GM23338 (cell line): ENCODE measurements around the gene POLD2. TPM values are rescaled to one million over a fixed set of nuclear protein-coding genes. Genes with fewer than 3 reads are reported as not detected.

Source experiments
- ATAC-seq: fragments of 200-7000 bp; cut with Tn5 transposase; 3 replicates; pipeline ENCODE4 v1.9.1; 2020
- DNase-seq: peaks from one replicate; pipeline ENCODE4 v3.0.0-alpha.2; 2015; ENCODE audit warnings: low spot score
- H2AFZ ChIP-seq: fragments of 200-600 bp; sonication (generic); 2 replicates; pipeline ENCODE4 v1.8.0; 2016; ENCODE audit warnings: antibody characterized with exemption, mild to moderate bottlenecking, moderate library complexity
- H3F3A ChIP-seq: fragments of 200-600 bp; sonication (generic); replicated peaks from 2 replicates; pipeline ENCODE4 v1.8.0; 2017; ENCODE audit warnings: antibody characterized with exemption, mixed run types, low read depth
- H3K27ac ChIP-seq: fragments of 200-600 bp; sonication (generic); 2 replicates; pipeline ENCODE4 v1.6.1; 2016; ENCODE audit warnings: low read depth
- H3K27me3 ChIP-seq: fragments of 200-600 bp; sonication (generic); 2 replicates; pipeline ENCODE4 v1.8.0; 2016; ENCODE audit warnings: mild to moderate bottlenecking, mixed run types, moderate library complexity; ENCODE audit not compliant: insufficient read depth
- H3K36me3 ChIP-seq: fragments of 200-600 bp; sonication (generic); 2 replicates; pipeline ENCODE4 v1.8.0; 2016; ENCODE audit warnings: mild to moderate bottlenecking; ENCODE audit not compliant: insufficient read depth
- H3K4me1 ChIP-seq: fragments of 200-600 bp; sonication (generic); 2 replicates; pipeline ENCODE4 v1.8.0; 2016; ENCODE audit warnings: mild to moderate bottlenecking, moderate library complexity; ENCODE audit not compliant: insufficient read depth
- H3K4me2 ChIP-seq: fragments of 200-600 bp; sonication (generic); 2 replicates; pipeline ENCODE4 v1.7.1; 2017; ENCODE audit warnings: mixed run types
- H3K4me3 ChIP-seq: fragments of 200-600 bp; sonication (generic); 2 replicates; pipeline ENCODE4 v1.6.1; 2016; ENCODE audit warnings: mixed run types
- H3K79me2 ChIP-seq: fragments of 200-600 bp; sonication (generic); replicated peaks from 2 replicates; pipeline ENCODE4 v1.8.0; 2017; ENCODE audit warnings: mild to moderate bottlenecking; ENCODE audit not compliant: insufficient read depth
- H3K9me2 ChIP-seq: fragments of 200-600 bp; sonication (generic); 2 replicates; pipeline ENCODE4 v1.8.0; 2017; ENCODE audit not compliant: insufficient read depth
- H4K20me1 ChIP-seq: fragments of 200-600 bp; sonication (generic); replicated peaks from 2 replicates; pipeline ENCODE4 v1.8.0; 2017; ENCODE audit warnings: mild to moderate bottlenecking; ENCODE audit not compliant: insufficient read depth
- H3K27ac Mint-ChIP-seq: 2 replicates; pipeline ENCODE4 v1.8.0; 2020; ENCODE audit warnings: inconsistent platforms, mild to moderate bottlenecking, moderate library complexity, mixed read lengths
- H3K27me3 Mint-ChIP-seq: 3 replicates; pipeline ENCODE4 v1.8.0; 2022; ENCODE audit warnings: low read depth, mild to moderate bottlenecking, moderate library complexity, mixed read lengths, inconsistent platforms; ENCODE audit not compliant: insufficient read depth, poor library complexity
- H3K36me3 Mint-ChIP-seq: 3 replicates; pipeline ENCODE4 v1.8.0; 2021; ENCODE audit warnings: low read depth, mild to moderate bottlenecking, inconsistent platforms, moderate library complexity, mixed read lengths
- H3K4me1 Mint-ChIP-seq: 3 replicates; pipeline ENCODE4 v1.8.0; 2020; ENCODE audit warnings: mild to moderate bottlenecking, inconsistent platforms, mixed read lengths
- H3K4me3 Mint-ChIP-seq: 3 replicates; pipeline ENCODE4 v1.8.0; 2021; ENCODE audit warnings: moderate library complexity, mild to moderate bottlenecking, inconsistent platforms, mixed read lengths
- H3K9me3 Mint-ChIP-seq: 3 replicates; pipeline ENCODE4 v1.8.0; 2020; ENCODE audit warnings: moderate library complexity, mild to moderate bottlenecking, inconsistent platforms, mixed read lengths
- ZNF114 ChIP-seq: fragments of 250-450 bp; sonication (Bioruptor Pico); IDR thresholded peaks from 2 replicates; pipeline ENCODE4 v1.5.0; 2020; ENCODE audit warnings: mild to moderate bottlenecking, moderate library complexity
- ZNF331 ChIP-seq: fragments of 250-450 bp; sonication (Bioruptor Pico); IDR thresholded peaks from 2 replicates; pipeline ENCODE4 v1.5.0; 2020; ENCODE audit warnings: low read depth, mild to moderate bottlenecking, moderate library complexity
- polyA plus RNA-seq: library from polyadenylated mRNA; unstranded; fragments of >200 nt; fragmentation: Nextera tagmentation; extraction: Ambion mirVana; gene quantifications from 2 replicates; pipeline ENCODE4 v1.2.1, GENCODE V29; 2016
- total RNA-seq: library from RNA; depleted of rRNA; stranded (reverse); fragments of >200 nt; shearing (Covaris generic); gene quantifications from 2 replicates; pipeline ENCODE4 v1.2.3, GENCODE V29; 2014
- TF ChIP-seq, protein P1 (sequence below): IDR thresholded peaks from one replicate; pipeline ENCODE4 v1.6.1; 2018; ENCODE audit warnings: antibody characterized with exemption; ENCODE audit not compliant: unreplicated experiment
- TF ChIP-seq, protein P2 (sequence below): fragments of 250-450 bp; sonication (Bioruptor Pico); IDR thresholded peaks from 2 replicates; pipeline ENCODE4 v1.5.0; 2020; ENCODE audit warnings: mild to moderate bottlenecking, moderate library complexity
- TF ChIP-seq, protein P3 (sequence below), 2 experiments: fragments of 200-600 bp in 1 of 2; sonication (generic) in 1 of 2; conservative IDR thresholded peaks; 2 replicates each; pipeline versions ENCODE4 v1.5.1 to v1.6.1; 2016 to 2017; ENCODE audit warnings: antibody characterized with exemption in 2 of 2, low read depth in 2 of 2, mild to moderate bottlenecking in 2 of 2, moderate library complexity in 1 of 2
- TF ChIP-seq, protein P4 (sequence below): IDR thresholded peaks from 2 replicates; pipeline ENCODE4 v1.6.1; 2016; ENCODE audit warnings: antibody characterized with exemption

Gene POLD2
- total and polyA plus RNA-seq, 2 experiments from 2014 or later = 101 to 127 TPM

DNA sequence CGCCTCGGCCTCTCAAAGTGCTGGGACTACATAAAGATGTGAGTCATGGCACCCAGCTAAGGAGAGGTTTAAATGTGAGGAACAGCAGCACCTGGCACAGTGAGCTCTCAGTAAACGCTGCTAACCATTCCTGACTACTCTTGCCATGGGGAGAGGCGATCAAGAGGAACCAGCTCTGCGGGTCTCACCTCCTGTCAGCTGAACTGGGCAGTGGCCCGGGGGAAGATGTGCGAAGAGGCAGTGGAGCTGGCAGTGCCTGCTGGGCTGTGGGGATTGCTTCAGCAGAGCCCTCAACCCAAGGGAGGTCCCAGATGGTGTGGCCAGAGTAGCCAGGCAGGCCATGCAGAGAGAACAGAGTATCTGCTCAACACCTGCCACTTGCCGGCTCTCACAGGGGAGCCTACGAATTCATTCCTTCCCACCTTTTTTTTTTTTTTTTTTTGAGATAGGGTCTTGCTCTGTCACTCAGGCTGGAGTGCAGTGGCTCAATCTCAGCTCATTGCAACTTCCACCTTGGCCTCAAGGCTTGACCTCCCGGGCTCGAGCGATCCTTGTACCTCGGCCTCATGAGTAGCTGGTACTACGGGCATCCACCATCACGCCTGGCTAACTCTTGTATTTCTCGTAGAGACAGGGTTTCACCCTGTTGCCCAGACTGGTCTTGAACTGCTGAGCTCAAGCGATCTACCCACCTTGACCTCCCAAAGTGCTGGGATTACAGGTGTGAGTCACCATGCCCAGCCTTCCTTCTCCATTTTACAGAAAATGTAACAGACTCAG is 47.9 kb downstream of the POLD2 start (continued):
- TF ChIP-seq, protein P1, sequence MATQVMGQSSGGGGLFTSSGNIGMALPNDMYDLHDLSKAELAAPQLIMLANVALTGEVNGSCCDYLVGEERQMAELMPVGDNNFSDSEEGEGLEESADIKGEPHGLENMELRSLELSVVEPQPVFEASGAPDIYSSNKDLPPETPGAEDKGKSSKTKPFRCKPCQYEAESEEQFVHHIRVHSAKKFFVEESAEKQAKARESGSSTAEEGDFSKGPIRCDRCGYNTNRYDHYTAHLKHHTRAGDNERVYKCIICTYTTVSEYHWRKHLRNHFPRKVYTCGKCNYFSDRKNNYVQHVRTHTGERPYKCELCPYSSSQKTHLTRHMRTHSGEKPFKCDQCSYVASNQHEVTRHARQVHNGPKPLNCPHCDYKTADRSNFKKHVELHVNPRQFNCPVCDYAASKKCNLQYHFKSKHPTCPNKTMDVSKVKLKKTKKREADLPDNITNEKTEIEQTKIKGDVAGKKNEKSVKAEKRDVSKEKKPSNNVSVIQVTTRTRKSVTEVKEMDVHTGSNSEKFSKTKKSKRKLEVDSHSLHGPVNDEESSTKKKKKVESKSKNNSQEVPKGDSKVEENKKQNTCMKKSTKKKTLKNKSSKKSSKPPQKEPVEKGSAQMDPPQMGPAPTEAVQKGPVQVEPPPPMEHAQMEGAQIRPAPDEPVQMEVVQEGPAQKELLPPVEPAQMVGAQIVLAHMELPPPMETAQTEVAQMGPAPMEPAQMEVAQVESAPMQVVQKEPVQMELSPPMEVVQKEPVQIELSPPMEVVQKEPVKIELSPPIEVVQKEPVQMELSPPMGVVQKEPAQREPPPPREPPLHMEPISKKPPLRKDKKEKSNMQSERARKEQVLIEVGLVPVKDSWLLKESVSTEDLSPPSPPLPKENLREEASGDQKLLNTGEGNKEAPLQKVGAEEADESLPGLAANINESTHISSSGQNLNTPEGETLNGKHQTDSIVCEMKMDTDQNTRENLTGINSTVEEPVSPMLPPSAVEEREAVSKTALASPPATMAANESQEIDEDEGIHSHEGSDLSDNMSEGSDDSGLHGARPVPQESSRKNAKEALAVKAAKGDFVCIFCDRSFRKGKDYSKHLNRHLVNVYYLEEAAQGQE = no peak
- TF ChIP-seq, protein P2, sequence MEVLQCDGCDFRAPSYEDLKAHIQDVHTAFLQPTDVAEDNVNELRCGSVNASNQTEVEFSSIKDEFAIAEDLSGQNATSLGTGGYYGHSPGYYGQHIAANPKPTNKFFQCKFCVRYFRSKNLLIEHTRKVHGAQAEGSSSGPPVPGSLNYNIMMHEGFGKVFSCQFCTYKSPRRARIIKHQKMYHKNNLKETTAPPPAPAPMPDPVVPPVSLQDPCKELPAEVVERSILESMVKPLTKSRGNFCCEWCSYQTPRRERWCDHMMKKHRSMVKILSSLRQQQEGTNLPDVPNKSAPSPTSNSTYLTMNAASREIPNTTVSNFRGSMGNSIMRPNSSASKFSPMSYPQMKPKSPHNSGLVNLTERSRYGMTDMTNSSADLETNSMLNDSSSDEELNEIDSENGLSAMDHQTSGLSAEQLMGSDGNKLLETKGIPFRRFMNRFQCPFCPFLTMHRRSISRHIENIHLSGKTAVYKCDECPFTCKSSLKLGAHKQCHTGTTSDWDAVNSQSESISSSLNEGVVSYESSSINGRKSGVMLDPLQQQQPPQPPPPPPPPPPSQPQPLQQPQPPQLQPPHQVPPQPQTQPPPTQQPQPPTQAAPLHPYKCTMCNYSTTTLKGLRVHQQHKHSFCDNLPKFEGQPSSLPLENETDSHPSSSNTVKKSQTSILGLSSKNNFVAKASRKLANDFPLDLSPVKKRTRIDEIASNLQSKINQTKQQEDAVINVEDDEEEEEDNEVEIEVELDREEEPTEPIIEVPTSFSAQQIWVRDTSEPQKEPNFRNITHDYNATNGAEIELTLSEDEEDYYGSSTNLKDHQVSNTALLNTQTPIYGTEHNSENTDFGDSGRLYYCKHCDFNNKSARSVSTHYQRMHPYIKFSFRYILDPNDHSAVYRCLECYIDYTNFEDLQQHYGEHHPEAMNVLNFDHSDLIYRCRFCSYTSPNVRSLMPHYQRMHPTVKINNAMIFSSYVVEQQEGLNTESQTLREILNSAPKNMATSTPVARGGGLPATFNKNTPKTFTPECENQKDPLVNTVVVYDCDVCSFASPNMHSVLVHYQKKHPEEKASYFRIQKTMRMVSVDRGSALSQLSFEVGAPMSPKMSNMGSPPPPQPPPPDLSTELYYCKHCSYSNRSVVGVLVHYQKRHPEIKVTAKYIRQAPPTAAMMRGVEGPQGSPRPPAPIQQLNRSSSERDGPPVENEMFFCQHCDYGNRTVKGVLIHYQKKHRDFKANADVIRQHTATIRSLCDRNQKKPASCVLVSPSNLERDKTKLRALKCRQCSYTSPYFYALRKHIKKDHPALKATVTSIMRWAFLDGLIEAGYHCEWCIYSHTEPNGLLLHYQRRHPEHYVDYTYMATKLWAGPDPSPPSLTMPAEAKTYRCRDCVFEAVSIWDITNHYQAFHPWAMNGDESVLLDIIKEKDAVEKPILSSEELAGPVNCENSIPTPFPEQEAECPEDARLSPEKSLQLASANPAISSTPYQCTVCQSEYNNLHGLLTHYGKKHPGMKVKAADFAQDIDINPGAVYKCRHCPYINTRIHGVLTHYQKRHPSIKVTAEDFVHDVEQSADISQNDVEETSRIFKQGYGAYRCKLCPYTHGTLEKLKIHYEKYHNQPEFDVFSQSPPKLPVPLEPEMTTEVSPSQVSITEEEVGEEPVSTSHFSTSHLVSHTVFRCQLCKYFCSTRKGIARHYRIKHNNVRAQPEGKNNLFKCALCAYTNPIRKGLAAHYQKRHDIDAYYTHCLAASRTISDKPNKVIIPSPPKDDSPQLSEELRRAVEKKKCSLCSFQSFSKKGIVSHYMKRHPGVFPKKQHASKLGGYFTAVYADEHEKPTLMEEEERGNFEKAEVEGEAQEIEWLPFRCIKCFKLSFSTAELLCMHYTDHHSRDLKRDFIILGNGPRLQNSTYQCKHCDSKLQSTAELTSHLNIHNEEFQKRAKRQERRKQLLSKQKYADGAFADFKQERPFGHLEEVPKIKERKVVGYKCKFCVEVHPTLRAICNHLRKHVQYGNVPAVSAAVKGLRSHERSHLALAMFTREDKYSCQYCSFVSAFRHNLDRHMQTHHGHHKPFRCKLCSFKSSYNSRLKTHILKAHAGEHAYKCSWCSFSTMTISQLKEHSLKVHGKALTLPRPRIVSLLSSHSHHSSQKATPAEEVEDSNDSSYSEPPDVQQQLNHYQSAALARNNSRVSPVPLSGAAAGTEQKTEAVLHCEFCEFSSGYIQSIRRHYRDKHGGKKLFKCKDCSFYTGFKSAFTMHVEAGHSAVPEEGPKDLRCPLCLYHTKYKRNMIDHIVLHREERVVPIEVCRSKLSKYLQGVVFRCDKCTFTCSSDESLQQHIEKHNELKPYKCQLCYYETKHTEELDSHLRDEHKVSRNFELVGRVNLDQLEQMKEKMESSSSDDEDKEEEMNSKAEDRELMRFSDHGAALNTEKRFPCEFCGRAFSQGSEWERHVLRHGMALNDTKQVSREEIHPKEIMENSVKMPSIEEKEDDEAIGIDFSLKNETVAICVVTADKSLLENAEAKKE (CRISPR knock-in tag) = no peak

DNA sequence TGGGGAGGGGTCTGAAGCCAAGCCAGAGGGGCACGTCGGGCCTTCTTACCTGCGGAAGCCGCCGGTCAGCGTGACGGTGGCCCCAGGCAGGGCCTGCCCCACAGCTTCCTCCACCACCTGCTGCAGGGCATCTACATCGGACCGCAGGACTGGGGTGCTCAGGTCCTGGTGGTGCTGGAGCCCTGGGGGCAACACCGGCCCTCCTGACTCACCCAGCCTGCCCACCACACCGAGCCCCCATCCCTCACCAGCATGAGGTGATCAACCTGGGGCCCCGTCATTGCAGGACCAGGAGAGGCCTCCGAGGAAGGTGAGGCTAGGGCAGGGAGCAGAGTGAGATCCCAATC is 49.0 kb downstream of the POLD2 start:
- no peaks in the 10 kb centered on the region; the same call in 1 of the 2 replicates for H4K20me1 ChIP-seq
- peaks cover 6% of the 10 kb centered on the region for H3K27me3 ChIP-seq
- H3K4me2 ChIP-seq = no peak overlapping the region
- no peak for ATAC-seq
- H3K9me2 ChIP-seq = no peaks in the 10 kb centered on the region
- no peaks in the 10 kb centered on the region for H3K4me1 ChIP-seq
- DNase-seq = no peak
- H3K79me2 ChIP-seq = no peaks in the 10 kb centered on the region
- no peak overlapping the region for H2AFZ ChIP-seq
- H3K27ac ChIP-seq = no peak overlapping the region
- H3K4me3 ChIP-seq = no peak overlapping the region
- H3K9me3 Mint-ChIP-seq = no peaks in the 10 kb centered on the region
- no peaks in the 10 kb centered on the region for H3K36me3 ChIP-seq
- no peaks in the 10 kb centered on the region; the same call in 1 of the 2 replicates for H3F3A ChIP-seq
- H3K4me3 Mint-ChIP-seq = no peak overlapping the region
- peaks cover 30% of the 10 kb centered on the region for H3K36me3 Mint-ChIP-seq
- peaks cover 20% of the 10 kb centered on the region for H3K27me3 Mint-ChIP-seq
- H3K4me1 Mint-ChIP-seq = no peaks in the 10 kb centered on the region; the same call in 2 of the 3 replicates
- H3K27ac Mint-ChIP-seq = no peak overlapping the region
- TF ChIP-seq ZNF331 (CRISPR knock-in tag) = no peak
- TF ChIP-seq, protein P1 = no peak
- TF ChIP-seq, protein P3, sequence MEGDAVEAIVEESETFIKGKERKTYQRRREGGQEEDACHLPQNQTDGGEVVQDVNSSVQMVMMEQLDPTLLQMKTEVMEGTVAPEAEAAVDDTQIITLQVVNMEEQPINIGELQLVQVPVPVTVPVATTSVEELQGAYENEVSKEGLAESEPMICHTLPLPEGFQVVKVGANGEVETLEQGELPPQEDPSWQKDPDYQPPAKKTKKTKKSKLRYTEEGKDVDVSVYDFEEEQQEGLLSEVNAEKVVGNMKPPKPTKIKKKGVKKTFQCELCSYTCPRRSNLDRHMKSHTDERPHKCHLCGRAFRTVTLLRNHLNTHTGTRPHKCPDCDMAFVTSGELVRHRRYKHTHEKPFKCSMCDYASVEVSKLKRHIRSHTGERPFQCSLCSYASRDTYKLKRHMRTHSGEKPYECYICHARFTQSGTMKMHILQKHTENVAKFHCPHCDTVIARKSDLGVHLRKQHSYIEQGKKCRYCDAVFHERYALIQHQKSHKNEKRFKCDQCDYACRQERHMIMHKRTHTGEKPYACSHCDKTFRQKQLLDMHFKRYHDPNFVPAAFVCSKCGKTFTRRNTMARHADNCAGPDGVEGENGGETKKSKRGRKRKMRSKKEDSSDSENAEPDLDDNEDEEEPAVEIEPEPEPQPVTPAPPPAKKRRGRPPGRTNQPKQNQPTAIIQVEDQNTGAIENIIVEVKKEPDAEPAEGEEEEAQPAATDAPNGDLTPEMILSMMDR (conservative IDR thresholded peaks at IDR 0.05; ENCODE audit: low read depth in 2 of 2) = no peak
- TF ChIP-seq ZNF114 (CRISPR knock-in tag) = no peak
- TF ChIP-seq, protein P4, sequence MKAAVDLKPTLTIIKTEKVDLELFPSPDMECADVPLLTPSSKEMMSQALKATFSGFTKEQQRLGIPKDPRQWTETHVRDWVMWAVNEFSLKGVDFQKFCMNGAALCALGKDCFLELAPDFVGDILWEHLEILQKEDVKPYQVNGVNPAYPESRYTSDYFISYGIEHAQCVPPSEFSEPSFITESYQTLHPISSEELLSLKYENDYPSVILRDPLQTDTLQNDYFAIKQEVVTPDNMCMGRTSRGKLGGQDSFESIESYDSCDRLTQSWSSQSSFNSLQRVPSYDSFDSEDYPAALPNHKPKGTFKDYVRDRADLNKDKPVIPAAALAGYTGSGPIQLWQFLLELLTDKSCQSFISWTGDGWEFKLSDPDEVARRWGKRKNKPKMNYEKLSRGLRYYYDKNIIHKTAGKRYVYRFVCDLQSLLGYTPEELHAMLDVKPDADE = no peak
